Measurements from ENCODE around the gene FNBP1L.
"Not testable (repeated sequence)": the region's sequence is repeated elsewhere in the genome, so short reads cannot be mapped to it uniquely, and the experiment has no call there.

Gene FNBP1L

DNA sequence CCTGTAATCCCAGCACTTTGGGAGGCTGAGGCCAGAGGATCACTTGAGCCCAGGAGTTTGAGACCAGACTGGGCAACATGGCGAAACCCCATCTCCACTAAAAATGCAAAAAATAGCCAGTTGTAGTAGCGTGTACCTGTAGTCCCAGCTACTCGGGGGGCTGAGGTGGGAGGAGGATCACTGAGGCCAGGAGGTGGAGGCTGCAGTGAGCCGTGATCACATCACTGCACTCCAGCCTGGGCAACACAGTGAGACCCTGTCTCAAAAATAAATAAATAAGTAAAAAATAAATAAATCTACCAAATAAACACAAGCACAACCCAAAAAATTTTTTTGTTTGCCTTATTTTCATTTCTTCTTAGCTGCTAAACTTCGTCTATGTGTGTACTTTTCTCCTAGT, 34.0 kb downstream of the FNBP1L start:
- peaks cover 7 to 17% of the 10 kb centered on the region in 2 donors for H3K9me3 Mint-ChIP-seq
- H3K4me3 Mint-ChIP-seq; ATAC-seq (replicated peaks); H3K36me3 Mint-ChIP-seq (ENCODE audit: insufficient read depth); H3K4me1 Mint-ChIP-seq (ENCODE audit: low read depth in 2 of 2); H3K27ac Mint-ChIP-seq; DNase-seq: not testable (repeated sequence)
- peaks cover 1 to 26% of the 10 kb centered on the region in 2 donors for H3K27me3 Mint-ChIP-seq

DNA sequence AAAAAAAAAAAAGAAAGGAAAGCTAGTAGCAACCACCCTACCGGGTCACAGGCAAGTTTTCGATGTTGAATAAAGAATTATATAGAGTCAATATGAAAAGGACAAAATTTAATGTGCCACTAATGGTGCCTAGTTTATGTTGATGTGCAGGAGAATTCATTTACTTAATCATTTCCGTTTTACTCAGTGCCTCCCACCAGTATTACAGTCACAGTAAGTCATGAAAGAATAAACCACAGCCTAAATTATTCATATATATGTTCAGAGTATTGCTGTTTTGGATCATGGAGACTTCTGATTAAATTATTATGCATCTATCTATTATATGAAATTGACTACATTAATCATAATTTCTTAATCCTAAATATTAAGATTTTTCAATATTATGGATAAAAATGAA, 35.3 kb downstream of the FNBP1L start:
- ATAC-seq (replicated peaks) = no peak
- no peaks in the 10 kb centered on the region for H3K36me3 Mint-ChIP-seq (ENCODE audit: insufficient read depth)
- no peak for DNase-seq

DNA sequence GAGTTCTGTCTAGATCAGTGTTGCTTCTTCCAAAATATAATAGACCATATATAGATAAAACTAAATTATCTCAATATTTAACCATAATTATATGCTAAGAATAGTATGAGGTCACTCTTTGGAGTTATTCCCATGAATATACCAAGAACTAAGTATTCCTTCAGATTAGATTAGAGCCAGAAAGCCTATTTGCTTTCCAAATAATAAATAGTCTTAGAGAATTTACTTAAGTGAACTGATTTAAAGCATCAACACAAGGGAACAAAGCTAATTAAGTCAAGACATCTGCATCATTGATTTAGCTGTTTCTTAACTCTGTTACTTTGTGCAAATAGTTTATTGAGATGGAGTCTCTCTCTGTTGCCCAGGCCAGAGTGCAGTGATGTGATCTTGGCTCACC, 35.7 kb downstream of the FNBP1L start:
- ATAC-seq (replicated peaks) (no peak), DNase-seq (no peak)
- Mint-ChIP-seq H3K36me3 (ENCODE audit: insufficient read depth) (no peaks in the 10 kb centered on the region), H3K9me3 (peaks cover 3 to 8% of the 10 kb centered on the region in 2 donors), H3K4me3 (no peak overlapping the region), H3K27ac (no peak overlapping the region), H3K4me1 (ENCODE audit: low read depth in 2 of 2) (no peaks in the 10 kb centered on the region), H3K27me3 (peaks cover 15 to 29% of the 10 kb centered on the region in 2 donors)

More for the DNA sequence above, 35.3 kb downstream of the FNBP1L start:
- Mint-ChIP-seq H3K4me3 (no peak overlapping the region), H3K9me3 (peaks cover 5 to 12% of the 10 kb centered on the region in 2 donors), H3K4me1 (ENCODE audit: low read depth in 2 of 2) (no peaks in the 10 kb centered on the region), H3K27ac (no peak overlapping the region), H3K27me3 (peaks cover 11 to 29% of the 10 kb centered on the region in 2 donors)

DNA sequence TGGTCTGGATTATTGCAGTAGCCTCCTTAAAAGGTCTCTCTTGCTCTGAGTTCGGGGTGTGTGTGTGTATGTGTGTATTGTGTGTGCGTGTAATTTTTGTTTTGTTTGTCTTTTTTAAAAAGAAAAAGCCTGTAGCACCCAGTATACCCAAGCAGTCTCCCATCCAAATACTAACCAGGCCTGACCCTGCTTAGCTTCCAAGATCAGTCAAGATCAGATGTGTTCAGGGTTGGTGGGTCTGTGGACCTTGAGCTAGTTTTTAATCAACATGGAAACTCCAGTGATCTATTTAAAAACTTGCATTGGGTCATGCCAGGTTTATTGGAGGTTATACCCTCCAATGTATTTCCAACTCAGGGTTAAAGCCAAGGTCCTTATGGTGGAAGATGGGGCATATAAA, 40.3 kb downstream of the FNBP1L start:
- H3K27me3 Mint-ChIP-seq = peaks cover 29 to 40% of the 10 kb centered on the region in 2 donors
- no peaks in the 10 kb centered on the region for H3K9me3 Mint-ChIP-seq
- H3K36me3 Mint-ChIP-seq (ENCODE audit: insufficient read depth) = peaks cover 5% of the 10 kb centered on the region
- no peaks in the 10 kb centered on the region for H3K4me1 Mint-ChIP-seq (ENCODE audit: low read depth in 2 of 2)
- ATAC-seq (replicated peaks) (no peak), DNase-seq (no peak)
- no peak overlapping the region for H3K27ac Mint-ChIP-seq
- no peak overlapping the region for H3K4me3 Mint-ChIP-seq

DNA sequence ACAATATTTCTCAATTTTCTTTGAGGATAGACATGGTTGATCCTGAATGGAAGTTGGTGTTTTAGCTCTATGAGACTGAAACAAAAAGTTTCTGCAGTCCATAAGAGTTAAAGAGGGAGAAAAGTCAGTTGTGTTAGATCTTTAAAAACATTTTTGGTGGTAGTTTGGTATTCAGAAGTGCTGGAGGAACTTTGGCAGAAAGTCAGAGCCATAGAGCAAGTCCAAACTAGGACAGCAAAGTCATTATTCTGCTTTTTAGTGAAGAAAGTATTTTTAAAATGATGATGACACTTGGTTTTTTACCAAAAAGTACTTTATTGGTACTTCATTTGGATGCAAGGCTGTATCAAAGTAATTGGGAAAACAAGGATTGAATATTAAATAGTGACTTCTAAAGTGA, 41.8 kb downstream of the FNBP1L start:
- Mint-ChIP-seq H3K4me3 (no peak overlapping the region), H3K27ac (no peak overlapping the region), H3K27me3 (peaks cover 34 to 41% of the 10 kb centered on the region in 2 donors), H3K36me3 (ENCODE audit: insufficient read depth) (peaks cover 5% of the 10 kb centered on the region), H3K9me3 (no peaks in the 10 kb centered on the region), H3K4me1 (ENCODE audit: low read depth in 2 of 2) (no peaks in the 10 kb centered on the region)
- ATAC-seq (replicated peaks) (no peak), DNase-seq (no peak)

DNA sequence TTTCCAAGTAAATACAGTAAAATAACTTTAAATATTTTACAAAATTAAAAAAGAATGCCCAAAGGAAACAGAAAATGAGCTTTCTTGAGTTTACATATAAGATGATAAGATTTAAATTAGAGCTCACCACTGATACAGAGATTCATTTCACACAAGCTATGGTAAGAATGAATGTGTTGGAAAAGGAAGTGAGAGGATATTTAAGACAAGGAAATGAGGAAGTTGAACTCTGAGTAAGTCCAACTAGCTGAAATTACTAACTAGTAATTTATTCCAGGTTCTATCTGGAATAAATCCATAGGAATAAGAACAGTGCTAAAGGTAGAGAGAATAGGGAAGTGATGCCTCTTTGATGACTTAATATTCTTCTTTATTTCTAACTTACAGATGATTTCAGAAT, 42.4 kb downstream of the FNBP1L start:
- Mint-ChIP-seq H3K27me3 (peaks cover 34 to 44% of the 10 kb centered on the region in 2 donors), H3K4me1 (ENCODE audit: low read depth in 2 of 2) (no peaks in the 10 kb centered on the region), H3K36me3 (ENCODE audit: insufficient read depth) (peaks cover 5% of the 10 kb centered on the region), H3K27ac (no peak overlapping the region), H3K4me3 (no peak overlapping the region), H3K9me3 (no peaks in the 10 kb centered on the region)
- no peak for DNase-seq
- no peak for ATAC-seq (replicated peaks)

DNA sequence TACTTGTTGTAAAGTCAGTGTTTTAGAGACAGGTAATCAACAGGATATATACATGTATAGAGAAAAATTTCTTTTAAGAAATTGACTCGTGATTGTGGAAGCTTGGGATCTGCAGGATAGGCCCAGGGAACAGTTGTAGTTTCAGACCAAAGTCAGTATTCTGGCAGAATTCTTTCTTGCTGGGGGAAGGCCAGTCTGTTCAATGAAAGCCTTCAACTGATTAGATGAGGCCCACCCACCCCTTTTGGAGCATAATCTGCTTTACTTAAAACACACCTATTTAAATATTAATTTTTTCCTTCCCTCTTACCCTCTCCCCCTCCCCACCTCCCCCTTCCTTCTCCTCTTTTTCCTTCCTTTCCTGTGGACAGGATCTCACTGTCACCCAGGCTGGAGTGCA, 48.0 kb downstream of the FNBP1L start:
- H3K27ac Mint-ChIP-seq = no peak overlapping the region
- H3K27me3 Mint-ChIP-seq = peaks cover 20 to 44% of the 10 kb centered on the region in 2 donors
- peaks cover 5% of the 10 kb centered on the region for H3K36me3 Mint-ChIP-seq (ENCODE audit: insufficient read depth)
- ATAC-seq (replicated peaks) = no peak
- no peaks in the 10 kb centered on the region for H3K9me3 Mint-ChIP-seq
- DNase-seq = no peak
- no peaks in the 10 kb centered on the region for H3K4me1 Mint-ChIP-seq (ENCODE audit: low read depth in 2 of 2)
- no peak overlapping the region for H3K4me3 Mint-ChIP-seq

DNA sequence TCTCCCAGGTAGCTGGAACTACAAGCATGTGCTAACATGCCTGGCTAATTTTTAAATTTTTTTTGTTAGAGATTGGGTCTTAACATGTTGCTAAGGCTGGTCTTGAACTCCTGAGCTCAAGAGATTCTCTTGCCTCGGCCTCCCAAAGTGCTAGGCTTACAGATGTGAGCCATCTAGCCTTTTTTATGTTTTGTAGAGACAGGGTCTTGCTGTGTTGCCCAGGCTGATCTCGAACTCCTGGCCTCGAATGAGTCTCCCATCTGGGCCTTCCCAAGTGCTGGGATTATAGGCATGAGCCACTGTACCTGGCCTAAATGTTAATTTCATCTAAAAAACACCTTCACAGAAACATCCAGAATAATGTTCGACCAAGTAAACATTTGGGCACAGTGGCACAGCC, 48.6 kb downstream of the FNBP1L start:
- DNase-seq (no peak), ATAC-seq (replicated peaks) (no peak)
- peaks cover under 1% of the 10 kb centered on the region for H3K36me3 Mint-ChIP-seq (ENCODE audit: insufficient read depth)
- no peak overlapping the region for H3K4me3 Mint-ChIP-seq
- peaks cover 20 to 44% of the 10 kb centered on the region in 2 donors for H3K27me3 Mint-ChIP-seq
- H3K27ac Mint-ChIP-seq = no peak overlapping the region
- H3K4me1 Mint-ChIP-seq (ENCODE audit: low read depth in 2 of 2) = no peaks in the 10 kb centered on the region
- H3K9me3 Mint-ChIP-seq = no peaks in the 10 kb centered on the region

DNA sequence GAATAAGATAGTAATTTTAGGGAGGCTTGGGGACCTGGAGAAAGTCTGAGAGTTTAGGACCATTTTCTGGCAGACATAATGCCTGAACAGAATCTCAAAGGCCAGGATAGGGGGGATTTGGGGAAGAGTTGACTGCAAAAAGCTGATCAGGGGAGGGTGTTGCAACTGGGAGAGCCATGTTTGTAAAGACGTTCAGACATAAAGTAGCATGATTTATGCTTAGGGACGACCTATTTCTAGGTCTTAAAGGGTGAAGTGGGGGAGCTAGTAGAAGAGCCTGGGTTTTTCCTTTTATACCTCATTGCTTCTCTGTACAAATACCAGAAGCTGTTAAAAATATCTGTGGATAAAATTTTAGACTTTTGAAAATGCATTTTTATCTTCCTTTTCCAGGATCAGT, 51.2 kb downstream of the FNBP1L start:
- ATAC-seq (replicated peaks) = no peak
- H3K9me3 Mint-ChIP-seq = no peaks in the 10 kb centered on the region
- H3K27me3 Mint-ChIP-seq = peaks cover 14 to 34% of the 10 kb centered on the region in 2 donors
- H3K36me3 Mint-ChIP-seq (ENCODE audit: insufficient read depth) = no peaks in the 10 kb centered on the region
- no peaks in the 10 kb centered on the region for H3K4me1 Mint-ChIP-seq (ENCODE audit: low read depth in 2 of 2)
- H3K4me3 Mint-ChIP-seq = no peak overlapping the region
- no peak for DNase-seq
- no peak overlapping the region for H3K27ac Mint-ChIP-seq

DNA sequence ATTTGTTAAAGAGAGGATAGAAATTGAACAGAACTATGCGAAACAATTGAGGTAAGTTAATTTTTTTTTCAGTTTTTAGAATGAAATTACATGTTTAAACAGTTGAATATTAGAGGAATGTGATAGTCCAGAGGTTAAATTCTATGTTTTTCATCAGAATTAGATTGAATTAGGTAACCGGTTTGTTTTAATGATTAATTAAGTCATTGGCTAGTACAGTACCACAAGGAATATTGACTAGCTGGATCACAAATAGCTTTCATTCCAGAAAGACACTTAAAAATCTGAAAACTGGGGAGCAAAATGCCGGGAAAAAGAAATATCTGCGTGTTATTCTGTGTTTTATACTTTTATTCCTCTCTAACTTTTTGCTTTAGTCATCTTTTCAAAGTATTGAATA, 51.6 kb downstream of the FNBP1L start:
- no peaks in the 10 kb centered on the region for H3K4me1 Mint-ChIP-seq (ENCODE audit: low read depth in 2 of 2)
- H3K36me3 Mint-ChIP-seq (ENCODE audit: insufficient read depth) = no peaks in the 10 kb centered on the region
- H3K27ac Mint-ChIP-seq = no peak overlapping the region
- H3K27me3 Mint-ChIP-seq = peaks cover 19 to 31% of the 10 kb centered on the region in 2 donors
- DNase-seq (no peak), ATAC-seq (replicated peaks) (no peak)
- H3K9me3 Mint-ChIP-seq = no peaks in the 10 kb centered on the region
- no peak overlapping the region for H3K4me3 Mint-ChIP-seq

DNA sequence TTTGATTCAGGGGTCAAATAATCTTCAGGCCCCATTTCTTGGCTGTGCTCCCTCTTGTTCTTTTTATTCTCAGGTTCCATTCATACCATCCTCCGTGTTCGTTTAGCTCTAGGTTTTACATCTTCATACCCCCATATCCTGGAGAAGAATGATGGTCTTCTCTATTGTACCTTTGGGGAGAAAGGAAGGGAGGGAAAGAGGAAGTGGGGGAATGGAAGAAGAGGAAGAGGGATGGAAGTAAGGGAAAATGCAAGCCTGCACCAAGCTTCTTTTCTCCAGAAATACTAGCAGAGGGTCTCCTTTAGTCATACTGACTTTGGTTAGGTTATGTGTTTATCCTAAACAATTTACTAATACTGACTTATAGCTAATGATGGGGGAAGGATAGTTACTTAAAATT, 52.4 kb downstream of the FNBP1L start:
- Mint-ChIP-seq H3K4me3 (no peak overlapping the region), H3K27me3 (peaks cover 21 to 30% of the 10 kb centered on the region in 2 donors), H3K27ac (no peak overlapping the region), H3K9me3 (no peaks in the 10 kb centered on the region), H3K36me3 (ENCODE audit: insufficient read depth) (no peaks in the 10 kb centered on the region), H3K4me1 (ENCODE audit: low read depth in 2 of 2) (no peaks in the 10 kb centered on the region)
- DNase-seq (no peak), ATAC-seq (replicated peaks) (no peak)

DNA sequence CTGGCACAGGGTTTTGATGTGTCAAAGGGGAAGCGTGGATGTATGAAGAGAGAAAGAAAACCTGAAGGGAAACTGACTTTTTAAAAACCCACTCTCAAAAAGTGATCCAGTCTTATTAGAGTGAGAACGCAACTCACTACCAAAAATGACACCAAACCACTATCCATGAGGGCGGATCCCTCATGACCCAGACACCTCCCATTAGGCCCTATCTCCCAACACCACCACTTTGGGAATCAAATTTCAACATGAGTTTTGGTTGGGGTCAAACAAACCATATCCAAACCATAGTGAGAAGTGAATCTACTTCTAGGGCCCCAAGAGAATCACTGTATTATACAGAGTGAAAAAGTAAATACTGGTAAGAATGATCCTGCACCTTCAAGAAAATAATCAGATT, 53.5 kb downstream of the FNBP1L start:
- ATAC-seq (replicated peaks) (no peak), DNase-seq (no peak)
- Mint-ChIP-seq H3K27me3 (peaks cover 21 to 35% of the 10 kb centered on the region in 2 donors), H3K36me3 (ENCODE audit: insufficient read depth) (peaks cover 4% of the 10 kb centered on the region), H3K27ac (no peak overlapping the region), H3K4me3 (no peak overlapping the region), H3K4me1 (ENCODE audit: low read depth in 2 of 2) (no peaks in the 10 kb centered on the region), H3K9me3 (no peaks in the 10 kb centered on the region)

DNA sequence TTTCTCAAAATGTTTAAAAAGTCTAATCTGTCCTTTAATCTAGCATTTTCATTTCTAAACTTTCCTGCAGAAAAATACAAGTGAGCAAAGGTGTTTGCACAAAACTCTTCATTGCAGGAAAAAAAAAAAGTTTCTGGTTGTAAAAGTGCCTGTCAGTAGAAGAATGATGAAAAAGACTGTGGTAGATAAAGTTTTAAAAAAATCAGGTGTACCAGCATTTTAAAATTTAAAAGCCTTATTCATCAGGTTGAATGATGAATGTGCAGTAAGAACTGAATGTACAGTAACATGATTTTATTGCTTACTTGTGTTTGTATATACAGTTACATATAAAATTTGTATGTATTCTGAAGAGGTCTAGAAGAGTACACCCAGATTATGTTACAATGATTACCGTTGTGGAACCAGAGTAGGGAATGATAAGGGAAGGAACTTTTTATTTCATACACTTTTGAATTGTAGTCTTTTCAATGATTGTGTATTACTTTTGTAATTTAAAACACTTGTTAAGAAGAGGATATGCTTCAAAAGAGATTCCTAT, 54.0 kb downstream of the FNBP1L start:
- Mint-ChIP-seq H3K27ac (no peak overlapping the region), H3K36me3 (ENCODE audit: insufficient read depth) (peaks cover 4% of the 10 kb centered on the region), H3K4me3 (no peak overlapping the region), H3K27me3 (peaks cover 22 to 35% of the 10 kb centered on the region in 2 donors), H3K4me1 (ENCODE audit: low read depth in 2 of 2) (no peaks in the 10 kb centered on the region), H3K9me3 (no peaks in the 10 kb centered on the region)
- no peak for DNase-seq
- no peak for ATAC-seq (replicated peaks)

DNA sequence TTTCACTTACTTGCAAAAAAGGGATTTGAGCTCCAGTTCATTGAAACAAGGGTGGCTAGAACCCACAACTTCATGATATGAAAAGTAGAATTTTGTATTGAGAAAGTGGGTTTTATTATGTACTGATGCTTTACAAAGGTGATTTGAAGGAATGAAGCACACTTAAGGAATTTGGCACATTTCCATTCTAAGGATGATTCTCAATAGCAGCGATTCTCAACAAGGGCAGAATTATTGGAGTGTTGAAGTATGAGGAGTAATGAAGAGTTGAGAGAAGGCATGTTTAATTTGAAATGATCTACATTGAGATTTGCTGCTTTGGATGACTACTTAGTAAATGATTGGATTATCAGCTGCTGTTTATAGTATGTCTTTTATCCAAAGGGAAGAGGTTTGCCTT, 54.7 kb downstream of the FNBP1L start:
- peaks cover 27 to 35% of the 10 kb centered on the region in 2 donors for H3K27me3 Mint-ChIP-seq
- peaks cover 4% of the 10 kb centered on the region for H3K36me3 Mint-ChIP-seq (ENCODE audit: insufficient read depth)
- no peaks in the 10 kb centered on the region for H3K4me1 Mint-ChIP-seq (ENCODE audit: low read depth in 2 of 2)
- H3K4me3 Mint-ChIP-seq = no peak overlapping the region
- no peak for ATAC-seq (replicated peaks)
- H3K27ac Mint-ChIP-seq = no peak overlapping the region
- no peaks in the 10 kb centered on the region for H3K9me3 Mint-ChIP-seq
- DNase-seq = no peak

DNA sequence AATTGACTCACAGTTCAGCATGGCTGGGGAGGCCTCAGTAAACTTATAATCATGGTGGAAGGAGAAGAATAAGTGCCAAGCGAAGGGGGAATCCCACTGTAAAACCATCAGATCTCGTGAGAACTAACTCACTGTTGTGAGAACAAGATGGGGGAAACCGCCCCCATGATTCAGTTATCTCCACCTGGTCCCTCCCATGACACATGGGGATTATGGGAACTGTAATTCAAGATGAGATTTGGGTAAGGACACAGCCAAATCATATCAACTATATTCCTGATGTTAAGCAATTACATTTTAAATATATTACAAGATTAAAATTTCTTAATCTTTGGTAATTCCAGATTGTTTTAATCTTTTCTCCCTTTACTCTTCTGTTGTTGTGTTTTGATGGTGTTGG, 55.2 kb downstream of the FNBP1L start:
- no peak for DNase-seq
- Mint-ChIP-seq H3K27ac (no peak overlapping the region), H3K4me3 (no peak overlapping the region), H3K4me1 (ENCODE audit: low read depth in 2 of 2) (no peaks in the 10 kb centered on the region), H3K36me3 (ENCODE audit: insufficient read depth) (peaks cover 4% of the 10 kb centered on the region), H3K9me3 (no peaks in the 10 kb centered on the region), H3K27me3 (peaks cover 27 to 34% of the 10 kb centered on the region in 2 donors)
- ATAC-seq (replicated peaks) = no peak

Data from effector memory CD8-positive, alpha-beta T cell (primary cell).